NCI-H748 treated with DMSO at 0.1 percent for 48 hours (cell line): ENCODE data around the gene PCDH1.

Experiments
- DNase-seq: peaks from one replicate; lab custom pipeline; 2025; lab: John Stamatoyannopoulos, UW

PCDH1 gene

DNA sequence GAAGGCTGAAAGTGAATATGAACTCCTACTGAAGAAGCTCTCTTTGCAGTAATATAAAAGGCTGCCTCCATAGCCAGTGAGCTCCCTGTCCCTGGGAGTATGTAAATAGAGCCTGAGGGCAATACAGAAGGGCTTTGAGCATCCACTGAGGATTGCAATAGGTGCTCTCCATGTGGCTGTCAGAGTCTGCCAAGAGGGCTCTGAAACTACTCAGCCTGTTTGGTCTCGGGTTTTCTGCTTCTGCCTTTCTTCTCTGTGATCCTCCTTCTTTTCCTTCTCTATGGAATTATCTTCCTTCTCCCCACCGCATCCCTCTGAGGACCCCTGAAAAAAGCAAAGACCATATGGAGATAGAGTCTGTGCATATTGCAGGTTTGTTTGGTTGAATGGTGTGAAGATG lies 69.4 kb downstream of the PCDH1 start:
- no peak for DNase-seq

DNA sequence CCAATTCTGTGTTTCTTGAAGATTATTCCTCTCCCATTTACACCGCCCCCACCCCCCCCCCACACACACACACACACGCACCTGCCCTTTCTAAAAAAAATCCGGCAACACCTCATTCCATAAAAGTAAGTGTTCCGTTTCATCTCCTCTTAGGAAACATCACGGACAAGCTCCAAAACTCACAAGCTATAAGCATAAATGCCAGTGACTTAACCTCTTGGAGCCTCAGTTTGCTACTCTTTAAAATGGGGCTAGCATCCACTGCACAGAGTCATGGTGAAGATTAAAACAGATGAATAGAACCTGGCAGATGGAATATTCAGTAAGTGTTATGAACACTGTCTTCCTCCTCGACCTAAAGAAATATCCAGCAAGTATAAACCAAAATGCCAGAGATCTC lies 70.5 kb downstream of the PCDH1 start:
- DNase-seq = no peak

DNA sequence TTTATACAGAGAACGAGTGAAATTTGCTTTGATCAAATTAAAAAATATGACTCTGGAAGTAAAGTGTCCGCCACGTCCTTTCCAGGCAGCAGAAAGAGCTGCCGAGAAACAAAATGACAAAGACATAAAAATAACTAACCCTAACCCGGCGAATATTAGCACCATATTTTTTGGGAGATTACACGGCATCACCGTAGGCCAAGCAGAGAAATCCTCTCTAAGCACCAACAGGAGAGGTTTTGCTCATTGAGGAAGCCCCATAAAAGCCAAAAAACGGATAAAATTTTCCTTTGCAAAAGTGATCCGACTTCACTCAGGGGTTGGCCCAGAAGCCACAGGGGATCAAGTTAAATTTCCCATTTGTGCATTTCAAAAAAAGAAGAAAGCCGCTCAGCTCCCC lies 70.9 kb downstream of the PCDH1 start:
- DNase-seq = no peak

DNA sequence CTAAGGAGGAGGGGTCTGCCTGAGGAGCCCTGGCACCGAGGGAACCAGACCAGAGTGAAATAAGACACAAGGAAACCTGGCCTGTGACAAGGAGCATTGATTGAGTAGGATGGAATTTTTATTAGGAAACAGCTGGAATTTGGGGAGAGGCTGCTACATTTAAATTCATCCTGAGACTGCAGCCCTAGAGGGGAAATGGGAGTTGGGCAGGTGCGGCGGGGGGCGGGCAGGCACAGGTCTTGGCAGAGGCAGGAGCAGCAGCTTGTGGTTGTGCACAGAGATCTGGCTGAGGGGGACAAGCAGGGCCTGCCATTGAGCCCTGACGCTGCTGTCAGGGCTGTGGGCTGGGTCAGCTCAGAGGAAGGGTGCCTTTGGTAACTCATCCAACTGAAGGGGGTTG lies 71.6 kb downstream of the PCDH1 start:
- no peak for DNase-seq

DNA sequence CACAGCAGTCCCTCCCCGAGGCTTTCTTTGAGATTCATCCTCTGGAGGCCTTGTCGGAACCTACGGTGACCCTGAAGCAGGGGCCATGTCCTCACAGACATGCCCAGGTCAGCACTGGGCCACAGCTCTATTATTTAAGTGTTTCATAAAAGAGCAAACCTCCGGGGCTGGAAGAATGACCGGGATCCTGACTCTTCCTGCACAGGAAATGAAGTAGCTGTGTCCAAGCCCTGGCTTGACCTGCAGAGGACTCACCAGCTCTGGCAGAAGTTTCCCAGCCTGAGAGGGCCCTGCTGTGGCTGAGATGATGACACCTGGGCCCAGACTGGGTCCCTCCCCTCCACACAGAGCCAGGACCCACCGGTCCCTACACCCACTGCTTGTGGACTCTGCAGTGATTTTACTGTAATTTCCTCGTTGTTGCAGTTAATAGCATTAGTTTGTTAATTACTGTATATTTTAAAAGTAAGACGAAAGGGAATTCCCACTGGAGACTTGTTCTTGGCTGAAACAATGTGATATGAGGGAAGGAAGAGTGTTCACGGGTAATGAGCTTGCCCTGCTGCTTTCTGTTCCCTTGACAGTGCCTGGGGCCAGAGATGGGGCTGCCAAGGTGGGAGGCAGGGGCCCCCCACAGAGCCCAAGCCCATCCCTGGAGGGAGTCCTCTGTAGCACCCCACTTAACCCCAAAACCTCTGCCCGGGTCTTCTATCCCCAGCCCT lies 72.2 kb downstream of the PCDH1 start:
- no peak for DNase-seq

DNA sequence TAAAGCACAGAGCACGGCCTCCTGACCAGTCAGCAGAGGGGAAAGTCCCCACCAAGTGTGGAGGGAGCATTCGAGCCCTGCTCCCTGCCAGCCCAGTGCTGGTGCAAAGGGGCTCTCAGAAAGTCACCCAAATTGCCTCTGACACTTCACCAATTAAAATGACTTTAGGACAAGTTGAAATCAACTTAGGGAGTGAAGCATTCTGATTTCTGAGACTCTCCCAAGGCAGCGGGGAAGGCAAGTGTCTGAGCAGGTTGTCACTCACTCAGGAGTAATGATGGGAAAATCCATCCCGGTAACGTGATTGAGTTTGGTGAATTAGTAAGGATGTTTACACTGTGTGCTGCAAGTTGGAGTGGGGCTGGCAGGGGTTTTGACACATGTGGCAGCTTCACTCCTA lies 73.7 kb downstream of the PCDH1 start:
- no peak for DNase-seq
